ENCODE results near the gene HCK.
A peak's percentile ranks its signal among the peaks of the same experiment; 100 is the strongest.

Gene HCK

DNA sequence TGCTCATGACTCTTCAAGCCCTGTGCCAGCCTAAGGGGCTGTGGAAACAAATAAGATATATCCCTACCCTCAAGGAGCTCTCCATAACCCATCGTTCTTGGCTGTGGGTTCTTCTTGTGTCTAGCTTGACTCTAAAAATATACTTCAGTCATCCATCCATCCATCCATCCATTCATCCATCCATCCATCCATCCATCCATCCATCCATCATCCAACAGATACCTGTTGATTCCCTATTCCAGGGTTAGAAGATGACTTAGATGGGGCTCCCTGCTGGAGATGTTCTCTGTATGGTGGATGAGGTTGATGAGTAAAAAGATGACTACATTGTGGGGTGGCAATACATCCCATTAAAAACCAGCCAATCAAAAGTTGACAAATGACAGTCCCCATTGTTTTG, 23.5 kb downstream of the HCK start:
- H3K27me3 Mint-ChIP-seq: peaks cover 33 to 84% of the 10 kb centered on the region in 2 donors
- no peak overlapping the region for H3K27ac Mint-ChIP-seq
- no peak overlapping the region for H3K4me3 Mint-ChIP-seq
- DNase-seq (no peak), ATAC-seq (replicated peaks) (no peak)
- H3K9me3 Mint-ChIP-seq: no peaks in the 10 kb centered on the region
- no peaks in the 10 kb centered on the region for H3K36me3 Mint-ChIP-seq (ENCODE audit: insufficient read depth)
- no peaks in the 10 kb centered on the region for H3K4me1 Mint-ChIP-seq (ENCODE audit: low read depth in 2 of 2)

DNA sequence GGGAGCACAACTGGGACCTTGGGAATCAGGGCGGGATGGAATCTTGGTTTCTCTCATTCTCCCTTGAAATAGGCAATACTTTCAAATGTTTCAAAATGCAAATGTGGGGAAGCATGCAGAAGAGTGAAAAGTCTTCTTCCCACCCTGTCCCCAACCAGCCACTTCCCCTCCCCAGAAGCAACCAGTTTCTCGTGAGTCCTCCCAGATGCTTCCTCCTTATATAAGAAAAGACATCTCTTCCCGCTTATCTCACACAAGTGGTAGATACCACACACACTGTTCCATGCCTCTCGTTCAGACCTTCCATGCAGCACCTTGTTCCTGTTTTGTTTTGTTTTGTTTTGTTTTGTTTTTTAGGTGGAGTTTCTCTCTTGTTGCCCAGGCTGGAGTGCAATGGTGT, 25.1 kb downstream of the HCK start:
- Mint-ChIP-seq H3K27ac (no peak overlapping the region), H3K27me3 (peaks cover 44 to 84% of the 10 kb centered on the region in 2 donors), H3K36me3 (ENCODE audit: insufficient read depth) (no peaks in the 10 kb centered on the region), H3K9me3 (no peaks in the 10 kb centered on the region), H3K4me3 (no peak overlapping the region), H3K4me1 (ENCODE audit: low read depth in 2 of 2) (no peaks in the 10 kb centered on the region)
- ATAC-seq (replicated peaks) (no peak), DNase-seq (no peak)

DNA sequence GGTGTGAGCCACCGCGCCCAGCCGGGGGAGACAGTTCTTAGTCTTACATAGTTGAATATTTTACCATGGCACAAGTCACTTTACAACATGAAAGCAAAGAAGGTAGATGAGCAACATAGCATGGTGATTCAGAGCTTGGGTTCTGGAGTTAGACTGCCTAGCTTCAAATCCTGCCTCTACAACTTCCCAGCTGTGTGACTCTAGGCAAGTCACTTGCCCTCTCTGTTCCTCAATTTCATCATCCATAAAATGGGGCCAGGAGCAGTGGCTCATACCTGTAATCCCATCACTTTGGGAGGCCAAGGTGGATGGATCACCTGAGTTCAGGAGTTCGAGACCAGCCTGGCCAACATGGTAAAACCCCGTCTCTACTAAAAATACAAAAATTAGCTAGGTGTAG, 26.3 kb downstream of the HCK start:
- Mint-ChIP-seq H3K27ac (no peak overlapping the region), H3K4me1 (ENCODE audit: low read depth in 2 of 2) (no peaks in the 10 kb centered on the region), H3K9me3 (no peaks in the 10 kb centered on the region), H3K27me3 (peaks cover 55 to 89% of the 10 kb centered on the region in 2 donors), H3K36me3 (ENCODE audit: insufficient read depth) (no peaks in the 10 kb centered on the region), H3K4me3 (no peak overlapping the region)
- ATAC-seq (replicated peaks) (no peak), DNase-seq (no peak)

DNA sequence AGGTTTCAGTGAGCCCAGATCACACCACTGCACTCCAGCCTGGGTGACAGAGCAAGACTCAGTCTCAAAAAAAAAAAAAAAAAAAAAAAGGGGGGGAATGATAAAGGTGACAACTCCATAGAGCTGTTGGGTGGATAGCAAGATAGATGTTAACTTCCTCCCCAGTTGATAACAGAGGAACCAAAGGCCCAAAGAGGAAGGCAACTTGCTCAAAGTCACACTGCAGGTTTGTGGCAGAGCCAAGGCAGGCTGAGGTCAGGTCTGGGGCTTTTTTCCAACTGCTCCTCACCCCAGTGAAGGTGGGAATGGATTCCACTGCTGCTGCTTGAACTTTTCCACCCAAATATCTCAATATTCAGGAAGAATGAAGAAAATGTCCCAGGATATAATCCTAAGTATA, 26.7 kb downstream of the HCK start:
- peaks cover 58 to 90% of the 10 kb centered on the region in 2 donors for H3K27me3 Mint-ChIP-seq
- H3K4me3 Mint-ChIP-seq: no peak overlapping the region
- no peaks in the 10 kb centered on the region for H3K36me3 Mint-ChIP-seq (ENCODE audit: insufficient read depth)
- no peak overlapping the region for H3K27ac Mint-ChIP-seq
- H3K9me3 Mint-ChIP-seq: no peaks in the 10 kb centered on the region
- no peaks in the 10 kb centered on the region for H3K4me1 Mint-ChIP-seq (ENCODE audit: low read depth in 2 of 2)
- DNase-seq (no peak), ATAC-seq (replicated peaks) (no peak)

DNA sequence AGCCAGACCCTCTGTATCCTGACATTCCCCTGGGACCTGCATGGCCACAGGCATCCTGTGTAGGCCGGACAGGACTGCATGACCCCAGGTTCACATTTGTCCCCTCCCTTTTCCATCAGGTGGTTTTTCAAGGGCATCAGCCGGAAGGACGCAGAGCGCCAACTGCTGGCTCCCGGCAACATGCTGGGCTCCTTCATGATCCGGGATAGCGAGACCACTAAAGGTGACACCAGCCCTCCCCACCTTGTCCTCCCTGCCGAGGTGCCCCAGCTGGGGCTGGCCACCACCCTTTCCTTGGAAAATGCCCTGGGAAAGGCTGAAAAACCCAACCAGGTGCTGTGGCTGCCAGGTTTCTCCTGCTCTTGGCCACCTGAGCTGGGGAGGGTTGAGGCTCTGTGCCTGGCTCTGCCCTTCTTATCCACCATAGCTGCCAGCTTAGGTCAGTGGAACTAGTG, 27.6 kb downstream of the HCK start:
- ATAC-seq (replicated peaks) (no peak), DNase-seq (no peak)
- H3K4me3 Mint-ChIP-seq: no peak overlapping the region
- no peaks in the 10 kb centered on the region for H3K9me3 Mint-ChIP-seq
- no peaks in the 10 kb centered on the region for H3K36me3 Mint-ChIP-seq (ENCODE audit: insufficient read depth)
- H3K4me1 Mint-ChIP-seq (ENCODE audit: low read depth in 2 of 2): no peaks in the 10 kb centered on the region
- H3K27ac Mint-ChIP-seq: no peak overlapping the region
- peaks cover 64 to 96% of the 10 kb centered on the region in 2 donors for H3K27me3 Mint-ChIP-seq

DNA sequence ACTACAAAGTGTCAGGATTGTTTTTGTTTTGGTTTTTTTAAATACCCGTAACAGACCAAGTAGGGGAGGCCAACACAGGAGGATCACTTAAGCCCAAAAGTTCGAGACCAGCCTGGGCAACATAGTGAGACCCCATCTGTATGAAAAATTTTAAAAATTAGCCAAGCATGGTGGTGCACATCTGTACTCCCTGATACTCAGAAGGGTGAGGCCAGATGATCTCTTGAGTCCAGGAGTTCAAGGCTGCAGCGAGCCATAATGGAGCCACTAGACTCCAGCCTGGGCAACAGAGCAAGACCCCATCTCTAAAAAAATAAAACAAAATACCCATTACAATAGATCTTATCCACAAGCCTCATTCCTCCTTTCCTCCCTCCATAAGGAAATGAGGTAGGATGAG, 28.7 kb downstream of the HCK start:
- no peak for DNase-seq
- Mint-ChIP-seq H3K4me1 (ENCODE audit: low read depth in 2 of 2) (no peaks in the 10 kb centered on the region), H3K9me3 (no peaks in the 10 kb centered on the region), H3K27ac (no peak overlapping the region), H3K27me3 (peaks cover 64 to 93% of the 10 kb centered on the region in 2 donors), H3K36me3 (ENCODE audit: insufficient read depth) (no peaks in the 10 kb centered on the region), H3K4me3 (no peak overlapping the region)
- no peak for ATAC-seq (replicated peaks)

DNA sequence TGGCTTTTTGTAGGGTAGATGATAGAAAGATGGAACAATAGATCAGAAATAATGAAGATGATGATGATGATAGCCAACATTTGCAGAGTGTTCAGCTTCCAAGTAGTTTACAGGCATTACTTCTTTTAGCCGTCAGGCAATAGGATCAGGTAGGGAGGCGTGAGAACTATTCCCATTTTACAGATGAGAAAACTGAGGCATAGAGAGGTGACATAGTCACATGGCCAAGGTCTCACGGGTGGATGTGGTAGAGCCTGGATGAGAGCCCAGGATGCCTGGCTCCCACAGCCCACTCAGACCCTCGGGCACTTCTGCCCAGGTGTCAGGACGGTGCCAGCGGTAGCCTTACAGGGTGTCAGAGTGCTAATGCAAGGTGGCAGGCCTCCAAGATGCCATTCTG, 31.4 kb downstream of the HCK start:
- DNase-seq (no peak), ATAC-seq (replicated peaks) (no peak)
- H3K36me3 Mint-ChIP-seq (ENCODE audit: insufficient read depth): no peaks in the 10 kb centered on the region
- no peak overlapping the region for H3K27ac Mint-ChIP-seq
- no peak overlapping the region for H3K4me3 Mint-ChIP-seq
- H3K27me3 Mint-ChIP-seq: peaks cover 51 to 82% of the 10 kb centered on the region in 2 donors
- no peaks in the 10 kb centered on the region for H3K9me3 Mint-ChIP-seq
- no peaks in the 10 kb centered on the region for H3K4me1 Mint-ChIP-seq (ENCODE audit: low read depth in 2 of 2)

DNA sequence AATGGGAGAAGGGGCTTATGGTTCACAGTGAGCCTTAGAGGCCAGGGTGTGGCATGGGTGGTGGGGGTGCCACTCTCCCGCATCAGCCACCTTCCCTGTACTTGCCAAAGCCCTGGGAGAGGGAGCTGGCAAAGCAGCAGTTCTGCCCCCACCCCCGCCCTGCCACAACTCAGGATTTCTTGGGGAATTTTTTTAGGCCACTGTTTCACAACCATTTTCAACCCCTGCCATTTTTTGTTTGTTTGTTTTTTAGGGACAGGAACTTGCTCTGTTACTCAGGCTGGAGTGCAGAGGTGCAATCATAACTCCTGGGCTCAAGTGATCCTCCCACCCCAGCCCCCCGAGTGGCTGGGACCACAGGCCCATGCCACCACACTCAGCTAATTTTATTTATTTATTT, 35.0 kb downstream of the HCK start:
- DNase-seq: no peak
- Mint-ChIP-seq H3K27me3 (peaks cover 35 to 47% of the 10 kb centered on the region in 2 donors), H3K27ac (no peak overlapping the region), H3K4me3 (no peak overlapping the region), H3K9me3 (no peaks in the 10 kb centered on the region), H3K4me1 (ENCODE audit: low read depth in 2 of 2) (peaks cover 0 to 5% of the 10 kb centered on the region in 2 donors), H3K36me3 (ENCODE audit: insufficient read depth) (peaks cover 3% of the 10 kb centered on the region)
- no peak for ATAC-seq (replicated peaks)

DNA sequence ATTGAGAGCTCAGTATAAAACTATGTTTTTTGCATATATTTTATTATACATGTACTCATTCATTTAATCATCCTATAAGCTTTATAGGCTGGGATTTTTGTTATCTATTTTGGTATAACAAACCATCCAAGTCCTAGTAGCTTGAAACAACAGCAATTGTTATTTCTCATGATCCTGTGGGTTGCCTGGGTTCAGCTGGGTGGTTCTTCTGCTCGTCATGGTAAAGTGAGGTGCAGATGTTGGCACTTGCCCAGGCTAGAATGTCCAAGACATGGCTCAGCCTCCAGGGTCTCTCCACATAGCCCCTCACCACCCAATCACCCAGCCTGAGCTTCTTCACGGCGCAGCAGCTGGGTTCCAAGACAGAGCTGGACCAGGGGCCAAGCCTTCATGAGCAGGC, 36.7 kb downstream of the HCK start:
- Mint-ChIP-seq H3K9me3 (no peaks in the 10 kb centered on the region), H3K4me3 (no peak overlapping the region), H3K4me1 (ENCODE audit: low read depth in 2 of 2) (peaks cover 0 to 5% of the 10 kb centered on the region in 2 donors), H3K27me3 (peaks cover 19 to 39% of the 10 kb centered on the region in 2 donors), H3K36me3 (ENCODE audit: insufficient read depth) (peaks cover 3% of the 10 kb centered on the region), H3K27ac (no peak overlapping the region)
- ATAC-seq (replicated peaks) (no peak), DNase-seq (no peak)

DNA sequence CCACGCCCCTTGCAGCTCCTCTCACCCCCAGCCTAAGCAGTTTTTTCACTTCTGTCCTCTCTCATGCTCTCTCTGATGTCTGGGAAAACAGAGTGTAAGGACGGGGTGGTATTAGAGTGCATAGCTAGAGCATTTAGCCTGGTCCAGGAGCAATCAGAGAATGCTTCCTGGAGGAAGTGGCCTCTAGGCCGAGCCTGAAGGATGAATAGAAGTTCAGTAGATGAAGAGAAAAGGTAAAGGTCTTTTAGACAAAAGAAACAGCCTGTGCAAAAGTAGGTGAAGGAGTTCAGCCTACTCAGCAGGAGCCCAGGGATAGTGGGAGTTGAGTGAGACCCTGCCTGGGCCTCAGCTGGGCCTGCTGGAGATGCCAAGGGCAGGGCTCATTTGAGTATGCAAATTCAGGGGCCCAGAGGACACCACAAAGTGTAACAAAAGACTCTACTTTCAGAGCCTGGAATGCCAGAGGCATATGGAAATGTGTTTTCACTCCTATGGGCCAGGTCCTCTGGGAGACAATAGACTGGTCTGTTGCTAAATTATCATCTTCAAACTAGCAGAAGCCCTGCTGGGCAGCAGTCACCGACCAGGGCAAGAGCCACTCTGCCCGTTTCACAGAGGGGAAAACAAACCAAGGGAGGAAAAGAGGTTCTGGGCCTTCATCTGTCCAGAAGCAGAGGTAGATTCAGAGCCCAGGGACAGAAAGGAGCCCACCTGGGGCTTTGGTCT, 37.8 kb downstream of the HCK start:
- Mint-ChIP-seq H3K4me3 (no peak overlapping the region), H3K9me3 (no peaks in the 10 kb centered on the region), H3K27me3 (peaks cover 22 to 36% of the 10 kb centered on the region in 2 donors), H3K27ac (no peak overlapping the region), H3K4me1 (ENCODE audit: low read depth in 2 of 2) (peaks cover 0 to 5% of the 10 kb centered on the region in 2 donors), H3K36me3 (ENCODE audit: insufficient read depth) (peaks cover 3% of the 10 kb centered on the region)
- DNase-seq (no peak), ATAC-seq (replicated peaks) (no peak)

DNA sequence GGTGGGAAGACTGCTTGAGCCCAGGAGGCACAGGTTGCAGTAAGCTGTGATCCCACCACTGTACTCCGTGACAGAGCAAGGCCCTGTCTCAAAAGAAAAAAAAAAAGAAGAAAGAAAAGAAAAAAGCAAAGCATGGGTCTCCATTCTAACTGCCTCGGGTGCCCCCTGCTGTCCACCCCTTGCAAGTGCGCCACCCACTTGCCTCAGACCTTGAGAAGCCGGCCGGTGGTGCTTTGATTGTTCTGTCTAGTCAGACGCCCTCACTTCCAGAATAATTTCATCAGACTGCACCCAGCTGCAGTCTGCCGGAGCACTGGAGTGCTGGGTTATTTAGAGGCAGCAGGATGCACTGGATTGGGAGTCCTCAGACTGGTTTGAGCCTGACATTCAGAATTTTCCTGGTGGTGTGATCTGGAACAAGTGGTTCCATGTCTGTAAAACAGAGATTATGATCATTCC, 39.9 kb downstream of the HCK start:
- H3K27ac Mint-ChIP-seq: no peak overlapping the region
- peak; percentile 73 to 74 (median 74) for DNase-seq
- peaks cover 3% of the 10 kb centered on the region for H3K36me3 Mint-ChIP-seq (ENCODE audit: insufficient read depth)
- peaks cover 0 to 5% of the 10 kb centered on the region in 2 donors for H3K4me1 Mint-ChIP-seq (ENCODE audit: low read depth in 2 of 2)
- no peak overlapping the region for H3K4me3 Mint-ChIP-seq
- peak; percentile 87 for ATAC-seq (replicated peaks)
- H3K27me3 Mint-ChIP-seq: peaks cover 18 to 25% of the 10 kb centered on the region in 2 donors
- H3K9me3 Mint-ChIP-seq: no peaks in the 10 kb centered on the region

DNA sequence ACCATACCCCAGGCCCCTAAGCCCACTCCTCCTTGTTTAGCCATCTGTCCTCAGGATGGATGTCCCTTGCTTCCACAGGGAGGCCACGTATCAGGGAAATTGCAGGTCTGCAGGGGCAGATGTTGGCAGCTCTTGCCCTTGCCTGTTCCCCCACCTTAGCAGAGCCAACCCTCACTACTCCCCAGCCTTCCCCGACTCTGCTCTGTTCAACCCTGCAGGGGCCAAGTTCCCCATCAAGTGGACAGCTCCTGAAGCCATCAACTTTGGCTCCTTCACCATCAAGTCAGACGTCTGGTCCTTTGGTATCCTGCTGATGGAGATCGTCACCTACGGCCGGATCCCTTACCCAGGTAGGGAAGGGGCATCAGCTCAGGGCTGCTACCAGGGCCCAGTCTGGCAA, 46.7 kb downstream of the HCK start:
- H3K27ac Mint-ChIP-seq: no peak overlapping the region
- peaks cover 8% of the 10 kb centered on the region for H3K36me3 Mint-ChIP-seq (ENCODE audit: insufficient read depth)
- H3K9me3 Mint-ChIP-seq: no peaks in the 10 kb centered on the region
- no peaks in the 10 kb centered on the region for H3K4me1 Mint-ChIP-seq (ENCODE audit: low read depth in 2 of 2)
- DNase-seq: no peak
- ATAC-seq (replicated peaks): no peak
- peaks cover 57 to 63% of the 10 kb centered on the region in 2 donors for H3K27me3 Mint-ChIP-seq
- H3K4me3 Mint-ChIP-seq: no peak overlapping the region

DNA sequence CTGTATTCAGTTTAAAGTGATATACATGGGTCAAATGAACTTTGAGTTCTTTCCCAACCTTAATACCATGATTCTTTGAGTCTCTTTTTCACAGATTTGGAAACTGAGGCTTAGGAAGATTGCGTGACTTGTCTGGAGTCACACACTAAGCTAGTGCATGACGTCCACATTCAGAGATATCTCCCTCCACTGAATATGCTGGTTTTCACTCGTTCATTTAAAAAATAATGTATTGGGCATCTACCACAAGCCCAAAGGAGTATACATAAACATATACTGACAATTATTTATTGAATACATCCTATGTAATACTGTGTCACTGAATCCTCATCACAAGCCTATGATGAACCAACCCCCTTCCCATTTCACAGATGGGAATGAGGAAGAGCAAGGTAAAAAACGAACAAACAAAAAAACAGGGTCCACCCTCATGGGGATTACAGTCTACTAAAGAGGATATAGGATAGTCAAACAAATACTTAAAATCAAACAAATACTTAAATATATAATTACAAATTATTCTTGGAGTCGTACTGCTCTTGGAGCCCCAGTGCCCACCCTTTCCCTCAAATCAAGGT, 56.9 kb downstream of the HCK start:
- Mint-ChIP-seq H3K27me3 (peaks cover 0 to 5% of the 10 kb centered on the region in 2 donors), H3K9me3 (no peaks in the 10 kb centered on the region), H3K27ac (peak overlapping the region; percentile 99), H3K36me3 (ENCODE audit: insufficient read depth) (peaks cover 20% of the 10 kb centered on the region), H3K4me3 (peak overlapping the region; percentile 86 to 94), H3K4me1 (ENCODE audit: low read depth in 2 of 2) (peaks cover 22 to 35% of the 10 kb centered on the region in 2 donors)
- ATAC-seq (replicated peaks) (no peak), DNase-seq (no peak)
